PC-9 (cell line): Measurements from ENCODE around the gene TBC1D9B.

Experiments used
- CTCF ChIP-seq: fragments of 200-600 bp; sonication (generic); conservative IDR thresholded peaks from 2 replicates; pipeline ENCODE4 v1.6.1; 2017; ENCODE audit warnings: mixed run types, antibody characterized with exemption, mild to moderate bottlenecking, moderate library complexity
- EZH2 ChIP-seq: fragments of 200-600 bp; sonication (generic); IDR thresholded peaks from 2 replicates; pipeline ENCODE4 v1.8.0; 2017; ENCODE audit warnings: antibody characterized with exemption, low read depth

- TF ChIP-seq EZH2 (no peak), CTCF (no peak)
Measured at GRCh38 chr5:179889885-179890284, 17.8 kb downstream of the TBC1D9B start.
